ENCODE data around the gene SPATC1L. TPM values are rescaled to one million over a fixed set of nuclear protein-coding genes. Genes with fewer than 3 reads are reported as not detected.
"Not testable (repeated sequence)": the region's sequence is repeated elsewhere in the genome, so short reads cannot be mapped to it uniquely, and the experiment has no call there.

SPATC1L gene
- total RNA-seq, 2 donors from 2014 or later, result 10.0 to 11.0 TPM

- intact Hi-C loops (cut with DNase I), result no loop called here
- ATAC-seq (no peak), DNase-seq (no peak)
Measured at GRCh38 chr21:46172863-46173528, 11.3 kb downstream of the SPATC1L start.

GRCh38 chr21:46171996-46172862 lies 12.0 kb downstream of the SPATC1L start:
- peak in 1 of 2 donors; percentile 21 for ATAC-seq
- no peak for DNase-seq

GRCh38 chr21:46171585-46171984 lies 12.7 kb downstream of the SPATC1L start:
- intact Hi-C loops (cut with DNase I), result no loop called here
- no peak for ATAC-seq
- no peak for DNase-seq

More at GRCh38 chr21:46171996-46172862, 12.0 kb downstream of the SPATC1L start:
- intact Hi-C loops (cut with DNase I), result no loop called here

- intact Hi-C loops (cut with DNase I); DNase-seq; ATAC-seq: not testable (repeated sequence)
Measured at GRCh38 chr21:46170436-46171193, 13.6 kb downstream of the SPATC1L start.

- DNase-seq, result no peak
- intact Hi-C loops (cut with DNase I), result no loop called here
- no peak for ATAC-seq
Measured at GRCh38 chr21:46168659-46169386, 15.4 kb downstream of the SPATC1L start.

GRCh38 chr21:46168238-46168637 lies 16.0 kb downstream of the SPATC1L start:
- DNase-seq (no peak), ATAC-seq (peak in 1 of 2 donors; percentile 16)
- intact Hi-C loops (cut with DNase I), result no loop called here

- DNase-seq, result no peak
- intact Hi-C loops (cut with DNase I), result no loop called here
- ATAC-seq, result no peak
Measured at GRCh38 chr21:46165098-46165497, 19.2 kb downstream of the SPATC1L start.

GRCh38 chr21:46163380-46163779 lies 20.9 kb downstream of the SPATC1L start:
- intact Hi-C loops (cut with DNase I), result no loop called here
- DNase-seq (no peak), ATAC-seq (no peak)

GRCh38 chr21:46161633-46162592 lies 22.3 kb downstream of the SPATC1L start:
- DNase-seq (no peak), ATAC-seq (no peak)
- intact Hi-C loops (cut with DNase I), result no loop called here

GRCh38 chr21:46160907-46161632 lies 23.2 kb downstream of the SPATC1L start:
- ATAC-seq, result no peak
- intact Hi-C loops (cut with DNase I), result no loop called here
- no peak for DNase-seq

GRCh38 chr21:46160657-46160906 lies 23.7 kb downstream of the SPATC1L start:
- DNase-seq (no peak), ATAC-seq (no peak)
- intact Hi-C loops (cut with DNase I), result no loop called here

- ATAC-seq, result no peak
- intact Hi-C loops (cut with DNase I), result loop anchor here in 1 of 2 donors (10.0 kb wide), 1 partner anchor 75 kb away; no protein-coding TSS in a partner anchor
- DNase-seq, result no peak
Measured at GRCh38 chr21:46159841-46160656, 24.2 kb downstream of the SPATC1L start.

GRCh38 chr21:46159390-46159789 lies 24.9 kb downstream of the SPATC1L start:
- no peak for DNase-seq
- intact Hi-C loops (cut with DNase I), result loop anchor here in 1 of 2 donors (10.0 kb wide), 1 partner anchor 75 kb away; no protein-coding TSS in a partner anchor
- no peak for ATAC-seq

GRCh38 chr21:46158666-46159300 lies 25.5 kb downstream of the SPATC1L start:
- ATAC-seq (no peak), DNase-seq (no peak)
- intact Hi-C loops (cut with DNase I), result loop anchor here in 1 of 2 donors (10.0 kb wide), 1 partner anchor 76 kb away; no protein-coding TSS in a partner anchor

GRCh38 chr21:46157987-46158451 lies 26.2 kb downstream of the SPATC1L start:
- ATAC-seq, result no peak
- no peak for DNase-seq
- intact Hi-C loops (cut with DNase I), result loop anchor here in 1 of 2 donors (10.0 kb wide), 1 partner anchor 77 kb away; no protein-coding TSS in a partner anchor
